ENCODE measurements around the gene HDAC3. TPM values are rescaled to one million over a fixed set of nuclear protein-coding genes. Genes with fewer than 3 reads are reported as not detected.

Gene HDAC3
- total RNA-seq, 4 donors from 2014 or later = 44.2 to 62.7 (median 54.6) TPM

DNA sequence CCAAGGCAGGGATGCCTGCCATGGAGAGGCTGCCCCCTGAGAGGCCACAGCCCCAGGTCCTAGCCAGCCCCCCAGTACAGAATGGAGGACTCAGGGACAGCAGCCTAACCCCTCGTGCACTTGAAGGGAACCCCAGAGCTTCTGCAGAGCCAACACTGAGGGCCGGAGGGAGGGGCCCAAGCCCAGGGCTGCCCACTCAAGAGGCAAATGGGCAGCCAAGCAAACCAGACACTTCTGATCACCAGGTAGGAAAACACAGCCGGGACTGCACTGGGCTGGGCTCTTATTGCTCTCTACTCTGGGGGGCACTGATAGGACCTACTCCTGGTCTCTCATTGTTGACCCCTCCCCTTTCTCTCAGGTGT lies 3.4 kb upstream of the HDAC3 start:
- no peaks in the 10 kb centered on the region for H3K27me3 ChIP-seq
- peaks cover 23 to 30% of the 10 kb centered on the region in 2 donors for H3K4me1 ChIP-seq
- no peak for TF ChIP-seq POLR2A (IDR thresholded peaks at IDR 0.05)
- TF ChIP-seq, protein P1, sequence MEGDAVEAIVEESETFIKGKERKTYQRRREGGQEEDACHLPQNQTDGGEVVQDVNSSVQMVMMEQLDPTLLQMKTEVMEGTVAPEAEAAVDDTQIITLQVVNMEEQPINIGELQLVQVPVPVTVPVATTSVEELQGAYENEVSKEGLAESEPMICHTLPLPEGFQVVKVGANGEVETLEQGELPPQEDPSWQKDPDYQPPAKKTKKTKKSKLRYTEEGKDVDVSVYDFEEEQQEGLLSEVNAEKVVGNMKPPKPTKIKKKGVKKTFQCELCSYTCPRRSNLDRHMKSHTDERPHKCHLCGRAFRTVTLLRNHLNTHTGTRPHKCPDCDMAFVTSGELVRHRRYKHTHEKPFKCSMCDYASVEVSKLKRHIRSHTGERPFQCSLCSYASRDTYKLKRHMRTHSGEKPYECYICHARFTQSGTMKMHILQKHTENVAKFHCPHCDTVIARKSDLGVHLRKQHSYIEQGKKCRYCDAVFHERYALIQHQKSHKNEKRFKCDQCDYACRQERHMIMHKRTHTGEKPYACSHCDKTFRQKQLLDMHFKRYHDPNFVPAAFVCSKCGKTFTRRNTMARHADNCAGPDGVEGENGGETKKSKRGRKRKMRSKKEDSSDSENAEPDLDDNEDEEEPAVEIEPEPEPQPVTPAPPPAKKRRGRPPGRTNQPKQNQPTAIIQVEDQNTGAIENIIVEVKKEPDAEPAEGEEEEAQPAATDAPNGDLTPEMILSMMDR (IDR thresholded peaks at IDR 0.05) = no peak
- peak; percentile 38 to 70 for DNase-seq
- H3K27ac ChIP-seq = no peak overlapping the region
- no peaks in the 10 kb centered on the region for H3K36me3 ChIP-seq
- H3K4me3 ChIP-seq (replicated peaks in 1 of 3) = no peak overlapping the region
- no peaks in the 10 kb centered on the region for H3K9me3 ChIP-seq
- intact Hi-C loops (cut with DNase I) = no loop called here
- WGBS, 2 donors = 40 to 66% methylated on average over 3 of the region's 3 CpGs

DNA sequence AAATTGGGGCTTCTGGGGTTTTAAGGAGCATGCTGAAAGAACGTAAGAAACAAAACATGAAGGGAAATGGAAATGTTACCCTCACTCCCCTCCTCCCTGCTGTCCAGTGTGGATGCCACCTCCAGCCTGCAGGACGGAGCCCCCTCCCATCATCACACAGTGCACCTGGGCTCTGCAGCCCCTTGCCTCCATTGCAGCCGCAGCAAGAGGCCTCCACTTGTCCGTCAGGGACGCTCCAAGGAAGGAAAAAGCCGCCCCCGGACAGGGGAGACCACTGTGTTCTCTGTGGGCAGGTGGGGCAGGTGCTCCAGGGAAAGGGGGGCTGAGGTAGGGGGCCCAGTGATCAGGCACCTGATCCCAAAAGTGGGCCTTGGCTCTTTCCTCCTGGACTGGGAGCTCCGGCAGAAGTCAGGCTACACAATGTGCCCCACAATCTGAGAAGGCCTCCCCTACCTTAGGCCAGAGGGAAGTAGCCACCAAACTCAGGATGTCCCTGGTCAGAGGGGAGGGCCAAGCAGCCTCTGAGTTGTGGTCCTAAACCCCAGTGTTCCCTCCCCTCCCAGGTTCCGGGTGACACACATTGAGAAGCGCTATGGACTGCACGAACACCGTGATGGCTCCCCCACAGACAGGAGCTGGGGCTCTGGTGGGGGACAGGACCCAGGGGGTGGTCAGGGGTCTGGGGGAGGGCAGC lies 2.9 kb upstream of the HDAC3 start:
- TF ChIP-seq POLR2A (IDR thresholded peaks at IDR 0.05) = no peak
- TF ChIP-seq, protein P1 (IDR thresholded peaks at IDR 0.05) = no peak
- no peak overlapping the region for H3K4me3 ChIP-seq (replicated peaks in 1 of 3)
- peaks cover 27 to 30% of the 10 kb centered on the region in 2 donors for H3K4me1 ChIP-seq
- no peaks in the 10 kb centered on the region for H3K27me3 ChIP-seq
- no peak for DNase-seq
- no peaks in the 10 kb centered on the region for H3K9me3 ChIP-seq
- WGBS, 2 donors = 85 to 94% methylated on average over 5 to 7 of the region's 12 CpGs
- intact Hi-C loops (cut with DNase I) = no loop called here
- H3K27ac ChIP-seq = no peak overlapping the region
- H3K36me3 ChIP-seq = no peaks in the 10 kb centered on the region

DNA sequence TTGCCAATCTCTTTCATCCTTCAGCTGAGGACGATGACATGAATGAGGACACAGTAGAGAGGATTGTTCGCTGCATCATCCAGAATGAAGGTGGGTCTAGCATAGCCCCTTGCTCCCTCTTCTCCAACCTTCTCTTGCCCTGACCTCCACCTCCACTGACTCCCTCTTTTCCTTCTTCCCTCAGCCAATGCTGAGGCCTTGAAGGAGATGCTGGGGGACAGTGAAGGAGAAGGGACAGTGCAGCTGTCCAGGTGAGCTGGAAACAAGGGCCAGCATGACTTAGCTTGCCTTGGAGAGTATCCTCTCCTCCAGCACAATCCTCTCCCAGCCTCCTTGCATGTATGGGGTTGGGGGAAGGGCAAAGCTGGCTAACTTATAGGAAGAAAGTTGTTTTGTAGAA lies 2.1 kb upstream of the HDAC3 start:
- Histone ChIP-seq H3K9me3 (no peaks in the 10 kb centered on the region), H3K4me3 (replicated peaks in 1 of 3) (no peak overlapping the region), H3K27ac (no peak overlapping the region), H3K27me3 (no peaks in the 10 kb centered on the region), H3K36me3 (no peaks in the 10 kb centered on the region), H3K4me1 (peaks cover 30 to 34% of the 10 kb centered on the region in 2 donors)
- TF ChIP-seq, protein P1 (IDR thresholded peaks at IDR 0.05) = no peak
- no peak for TF ChIP-seq POLR2A (IDR thresholded peaks at IDR 0.05)
- 93% methylated on average over 2 of the region's 2 CpGs for WGBS, 2 donors
- no peak for DNase-seq
- intact Hi-C loops (cut with DNase I) = no loop called here

DNA sequence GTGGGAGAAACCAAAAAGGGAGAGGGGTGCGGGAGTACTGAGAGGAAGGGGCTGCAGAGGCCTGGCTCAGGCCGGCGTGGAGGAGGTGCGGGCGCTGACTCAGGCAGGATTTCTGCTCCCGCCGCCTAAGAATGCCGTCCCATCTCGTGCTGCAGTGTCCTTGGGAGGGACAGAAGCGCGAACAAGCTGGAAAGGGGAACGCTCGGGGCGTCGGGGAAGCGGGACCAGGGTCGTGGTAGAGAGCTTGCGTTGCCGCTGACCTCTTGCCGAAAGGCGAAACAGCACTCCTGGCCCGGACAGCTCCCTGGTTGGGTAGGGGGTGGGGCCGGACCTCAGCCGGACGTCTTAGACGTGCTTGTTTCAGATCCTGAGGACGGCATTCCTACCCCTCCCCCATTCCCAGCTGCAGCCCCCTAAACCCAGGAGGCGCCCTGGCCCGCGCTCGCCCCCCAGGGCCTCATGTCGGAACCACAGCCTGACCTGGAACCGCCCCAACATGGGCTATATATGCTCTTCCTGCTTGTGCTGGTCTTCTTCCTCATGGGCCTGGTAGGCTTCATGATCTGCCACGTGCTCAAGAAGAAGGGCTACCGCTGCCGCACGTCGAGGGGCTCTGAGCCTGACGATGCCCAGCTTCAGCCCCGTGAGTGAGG lies 1.2 kb upstream of the HDAC3 start:
- peak overlapping the region; percentile 70 to 99 (median 76) for H3K4me3 ChIP-seq (replicated peaks in 1 of 3)
- H3K36me3 ChIP-seq = no peaks in the 10 kb centered on the region
- no peaks in the 10 kb centered on the region for H3K27me3 ChIP-seq
- TF ChIP-seq, protein P1 (IDR thresholded peaks at IDR 0.05) = peak in 2 of 6 experiments; percentile 21 to 25
- TF ChIP-seq POLR2A (IDR thresholded peaks at IDR 0.05) = no peak
- H3K9me3 ChIP-seq = no peaks in the 10 kb centered on the region
- H3K27ac ChIP-seq = no peak overlapping the region
- intact Hi-C loops (cut with DNase I) = no loop called here
- H3K4me1 ChIP-seq = peaks cover 30 to 34% of the 10 kb centered on the region in 2 donors
- 6 to 11% methylated on average over 18 to 19 of the region's 40 CpGs for WGBS, 2 donors
- peak; percentile 64 to 66 for DNase-seq

DNA sequence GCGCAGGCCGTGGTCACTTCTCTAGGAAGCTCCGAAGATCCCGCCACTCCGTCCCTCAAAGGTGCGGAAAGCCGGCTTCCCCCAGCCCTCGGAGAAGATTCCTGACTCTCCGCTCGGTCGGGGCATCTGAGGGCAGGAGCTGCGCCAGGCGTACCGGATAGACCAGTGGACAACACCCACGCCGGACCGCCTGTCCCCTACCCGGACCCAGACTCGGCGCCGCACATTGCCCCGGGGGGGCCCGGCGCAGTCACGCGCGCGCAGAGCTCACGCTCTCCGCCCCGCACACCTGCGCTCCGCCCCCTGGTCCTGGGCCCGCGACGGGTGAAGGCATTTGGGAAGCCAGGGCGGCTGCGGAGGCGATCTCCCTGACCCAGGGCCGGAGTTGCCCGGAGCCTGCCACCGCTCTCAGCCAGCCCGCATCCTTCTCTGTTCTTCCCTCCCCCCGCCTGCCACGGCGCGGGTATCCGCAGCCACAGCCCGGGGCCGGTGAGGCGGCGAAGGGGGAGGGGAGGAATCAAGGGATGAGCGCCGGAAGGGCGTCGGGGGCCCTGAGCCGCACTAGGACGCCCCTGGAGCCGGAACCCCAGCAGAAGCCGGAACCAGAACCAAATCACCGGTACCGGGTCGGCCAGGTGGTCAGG lies 596 bp upstream of the HDAC3 start:
- peak overlapping the region in 1 of 3 donors; percentile 50 for H3K27ac ChIP-seq
- WGBS, 2 donors = 1 to 2% methylated on average over 18 to 36 of the region's 63 CpGs
- H3K4me3 ChIP-seq (replicated peaks in 1 of 3) = peak overlapping the region; percentile 70 to 99 (median 76)
- H3K4me1 ChIP-seq = peaks cover 30 to 34% of the 10 kb centered on the region in 2 donors
- DNase-seq = peak in 1 of 2 donors; percentile 31
- no peaks in the 10 kb centered on the region for H3K27me3 ChIP-seq
- H3K9me3 ChIP-seq = no peaks in the 10 kb centered on the region
- intact Hi-C loops (cut with DNase I) = no loop called here
- TF ChIP-seq, protein P1 (IDR thresholded peaks at IDR 0.05) = no peak
- no peak for TF ChIP-seq POLR2A (IDR thresholded peaks at IDR 0.05)
- H3K36me3 ChIP-seq = no peaks in the 10 kb centered on the region

Measured in thyroid gland (tissue), 4 donors.